ENCODE measurements around the gene KIF3C.
A peak's percentile ranks its signal among the peaks of the same experiment; 100 is the strongest.
"Not testable (repeated sequence)": the region's sequence is repeated elsewhere in the genome, so short reads cannot be mapped to it uniquely, and the experiment has no call there.

KIF3C gene

DNA sequence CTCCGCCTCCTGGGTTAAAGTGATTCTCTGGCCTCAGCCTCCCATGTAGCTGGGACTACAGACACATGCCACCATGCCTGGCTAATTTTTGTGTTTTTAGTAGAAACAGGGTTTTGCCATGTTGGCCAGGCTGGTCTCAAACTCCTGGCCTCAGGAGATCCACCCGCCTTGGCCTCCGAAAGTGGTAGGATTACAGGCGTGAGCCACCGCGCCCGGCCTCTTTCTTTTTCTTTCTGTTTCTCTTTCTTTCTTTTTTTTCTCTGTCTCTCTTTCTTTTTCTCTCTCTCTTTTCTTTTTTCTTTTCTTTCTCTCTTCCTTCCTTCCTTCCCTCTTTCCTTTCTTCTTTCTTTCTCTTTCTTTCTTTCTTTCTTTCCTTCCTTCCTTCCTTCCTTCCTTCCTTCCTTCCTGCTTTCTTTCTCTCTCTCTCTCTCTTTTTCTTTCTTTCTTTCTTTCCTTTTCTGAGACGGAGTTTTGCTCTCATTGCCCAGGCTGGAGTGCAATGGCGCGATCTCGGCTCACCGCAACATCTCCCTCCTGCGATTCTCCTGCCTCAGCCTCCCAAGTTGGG is 16.6 kb upstream of the KIF3C start:
- DNase-seq = not testable (repeated sequence)

DNA sequence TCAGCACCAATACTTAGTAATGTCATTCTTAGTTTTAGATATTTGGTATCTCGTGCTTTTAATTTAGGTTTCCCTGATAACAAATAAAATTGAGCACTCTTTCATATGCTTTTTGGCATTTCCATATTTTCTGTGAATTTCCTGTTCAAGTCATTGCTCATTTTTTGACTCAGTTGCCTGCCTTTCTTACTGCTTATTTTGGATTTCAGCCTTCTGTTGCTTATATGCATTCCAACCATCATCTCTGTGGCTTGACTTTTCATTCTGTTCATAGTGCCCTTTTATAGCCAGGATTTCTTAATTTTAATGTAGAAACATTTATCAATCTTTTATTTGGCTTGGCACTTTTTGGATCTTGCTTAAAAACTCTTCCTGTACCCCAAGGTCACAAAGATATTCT is 14.5 kb upstream of the KIF3C start:
- DNase-seq = no peak

- no peak for DNase-seq
These were observed 12.2 kb upstream of the KIF3C start for GRCh38 chr2:25994509-25994908.

- DNase-seq = no peak
These were observed 10.8 kb upstream of the KIF3C start for GRCh38 chr2:25993049-25993448.

GRCh38 chr2:25992556-25992955 is 10.3 kb upstream of the KIF3C start:
- DNase-seq = no peak

DNA sequence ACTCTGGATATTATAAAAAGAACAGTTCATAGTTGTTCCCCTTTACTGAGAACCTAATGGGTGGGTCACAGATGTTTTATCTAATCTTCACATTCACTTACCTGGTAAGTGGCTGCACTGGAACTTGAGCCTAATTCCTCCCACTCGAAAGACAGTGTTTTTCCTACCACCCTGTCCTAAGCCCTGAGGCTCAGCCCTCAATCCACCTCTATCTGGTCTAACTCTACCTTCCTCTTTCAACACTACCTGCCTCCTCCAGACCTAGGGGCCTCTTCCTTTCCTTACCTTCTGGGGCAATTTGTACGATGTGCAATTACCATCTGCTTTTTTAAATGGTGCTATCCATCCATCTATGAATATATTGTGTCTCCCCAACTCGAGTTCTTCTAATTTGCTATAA is 9.7 kb upstream of the KIF3C start:
- no peak for DNase-seq

DNA sequence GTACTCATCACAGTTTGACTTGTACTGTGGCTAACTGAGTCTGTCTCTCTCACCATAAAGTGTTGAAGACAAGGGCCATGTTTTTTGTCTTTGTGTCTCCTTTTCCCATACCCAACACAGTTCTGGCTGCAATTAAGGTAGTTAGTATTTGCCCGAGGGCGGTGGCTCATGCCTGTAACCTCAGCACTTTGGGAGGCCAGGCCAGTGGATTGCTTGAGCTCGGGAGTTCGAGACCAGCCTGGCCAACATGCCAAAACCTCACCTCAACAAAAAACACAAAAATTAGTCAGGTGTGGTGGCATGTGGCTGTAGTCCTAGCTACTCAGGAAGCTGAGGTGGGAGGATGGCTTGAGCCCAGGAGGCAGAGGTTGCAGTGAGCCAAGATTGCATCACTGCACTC is 6.9 kb upstream of the KIF3C start:
- DNase-seq = no peak

- no peak for DNase-seq
These were observed 5.8 kb upstream of the KIF3C start for GRCh38 chr2:25988134-25988533.

DNA sequence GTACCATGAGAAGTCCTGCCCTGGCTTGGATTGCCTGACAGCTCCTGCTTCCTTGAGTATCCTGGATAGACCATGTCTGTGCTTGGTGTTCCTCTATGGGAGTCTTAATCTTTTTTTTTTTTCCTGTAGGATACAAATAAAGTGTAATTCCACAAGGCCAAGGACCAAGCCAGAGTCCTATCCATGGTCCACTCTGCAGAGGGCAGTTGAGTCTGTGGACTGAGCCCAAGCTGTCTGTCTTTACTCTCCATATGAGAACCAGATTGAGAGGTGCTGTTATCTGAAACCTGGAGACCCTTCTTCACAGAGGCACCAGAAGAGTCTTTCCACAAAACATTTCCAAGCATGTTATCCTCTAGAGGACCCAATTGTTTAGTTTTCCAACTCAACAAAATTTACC is 1.4 kb upstream of the KIF3C start:
- DNase-seq = no peak

- no peak for DNase-seq
These were observed 627 bp upstream of the KIF3C start for GRCh38 chr2:25982968-25983280.

DNA sequence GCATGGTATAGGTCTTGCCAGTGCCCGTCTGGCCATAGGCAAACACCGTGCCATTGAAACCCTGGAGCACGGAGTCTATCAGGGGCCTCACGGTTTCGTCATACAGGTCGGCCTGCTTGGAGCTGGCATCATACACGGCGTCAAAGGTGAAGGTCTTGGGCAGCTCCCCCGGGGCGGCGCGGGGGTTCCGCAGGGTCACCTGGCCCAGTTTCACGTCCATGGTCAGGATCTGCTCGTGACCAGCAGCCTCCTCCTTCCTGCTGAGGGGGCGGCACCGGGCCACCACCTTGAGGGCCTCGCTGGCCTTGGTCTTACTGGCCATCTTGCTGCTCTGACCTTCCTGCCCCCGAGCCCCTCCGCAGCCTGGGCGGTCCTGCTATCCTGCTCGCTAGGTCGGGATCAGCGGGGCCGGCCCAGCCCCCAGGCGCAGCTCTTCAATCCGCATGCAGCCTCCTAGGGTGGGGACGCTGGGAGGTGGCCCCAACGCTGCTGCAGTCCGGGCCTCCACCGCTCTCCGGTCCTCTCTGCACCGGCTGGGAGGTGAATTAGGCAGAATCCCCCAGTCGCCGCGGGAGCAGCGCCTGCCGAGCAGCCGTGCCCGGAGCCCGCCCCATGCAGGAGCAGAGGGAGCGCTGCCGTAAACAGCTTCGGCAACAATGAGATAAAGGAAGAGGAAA is 563 bp downstream of the KIF3C start:
- DNase-seq = peak; percentile 50

DNA sequence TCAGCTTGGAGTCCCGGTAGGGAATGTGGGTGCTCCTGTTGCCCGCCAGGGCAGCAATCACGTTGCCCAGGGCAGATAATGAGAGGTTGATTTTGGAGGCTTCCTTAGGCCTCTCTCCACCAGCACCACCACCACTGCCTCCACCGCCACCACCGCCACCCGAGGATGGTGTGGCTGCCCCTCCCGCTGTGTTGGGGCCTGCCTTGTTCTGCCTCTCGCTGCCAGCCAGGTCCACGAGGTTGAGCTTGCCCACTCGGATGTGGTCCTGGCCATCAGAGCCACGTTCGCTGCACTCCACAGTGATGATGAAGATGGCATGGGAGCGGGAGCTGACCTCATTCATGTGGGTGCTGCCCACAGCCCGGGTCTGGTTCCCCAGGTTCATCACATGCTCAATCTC is 1.3 kb downstream of the KIF3C start:
- no peak for DNase-seq

DNA sequence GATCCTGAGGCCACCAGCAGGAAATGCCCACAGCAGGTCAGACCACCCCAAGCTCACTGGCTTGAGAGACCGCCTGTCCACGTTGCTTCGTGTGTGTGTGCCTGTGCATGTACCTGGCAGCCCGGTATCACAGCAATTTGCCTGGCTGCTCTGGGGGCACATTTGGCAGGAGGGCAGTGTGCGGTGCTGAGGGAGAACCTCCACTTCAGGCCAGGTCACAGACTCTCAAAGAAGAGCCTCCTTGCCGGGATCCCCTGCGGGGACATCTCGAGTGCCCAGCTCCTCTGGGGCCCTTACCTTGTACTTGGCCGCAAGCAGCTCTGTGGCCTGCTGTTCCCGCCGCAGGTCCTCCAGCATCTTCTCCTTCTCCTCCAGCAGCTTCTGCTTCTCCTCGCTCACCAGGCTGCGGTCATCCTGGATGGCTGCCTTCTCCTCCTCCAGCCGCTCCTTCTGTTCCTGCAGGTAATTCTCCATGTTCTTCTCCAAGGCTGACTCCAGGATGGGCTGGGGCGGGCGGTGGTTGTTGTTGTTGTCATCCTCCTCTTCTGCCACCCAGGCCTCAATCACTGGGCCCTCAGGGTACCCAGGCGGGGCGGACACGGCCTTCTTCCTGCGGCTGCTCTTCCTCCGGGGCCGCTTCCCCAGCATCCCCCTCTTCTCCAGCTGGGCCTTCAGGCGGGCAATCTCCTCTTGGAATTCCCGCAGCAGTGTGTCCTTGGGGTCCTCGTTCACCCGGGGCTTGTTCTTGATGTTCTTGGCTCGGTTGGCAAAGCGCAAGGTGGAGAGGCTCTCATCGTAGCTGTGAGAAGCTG is 2.0 kb downstream of the KIF3C start:
- DNase-seq = no peak

DNA sequence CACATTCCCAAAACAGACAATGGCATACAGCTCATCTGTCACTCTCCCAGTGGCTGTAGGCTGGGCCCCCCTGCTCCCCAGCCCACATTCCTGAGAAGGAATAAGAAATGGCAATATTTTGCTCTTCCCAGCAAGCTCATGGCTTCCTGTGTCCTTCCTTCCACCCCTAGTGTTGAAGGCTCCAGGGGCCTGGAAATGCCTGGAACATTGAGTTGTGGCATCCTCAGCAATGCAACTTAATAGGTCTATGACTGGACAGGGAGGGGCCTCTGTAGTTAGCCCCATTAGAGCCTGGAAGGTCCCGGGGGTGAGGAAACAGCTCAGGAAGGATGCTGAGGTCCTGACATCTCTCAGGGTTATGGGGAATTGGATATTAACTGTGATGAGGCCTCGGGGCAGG is 3.3 kb downstream of the KIF3C start:
- no peak for DNase-seq

DNA sequence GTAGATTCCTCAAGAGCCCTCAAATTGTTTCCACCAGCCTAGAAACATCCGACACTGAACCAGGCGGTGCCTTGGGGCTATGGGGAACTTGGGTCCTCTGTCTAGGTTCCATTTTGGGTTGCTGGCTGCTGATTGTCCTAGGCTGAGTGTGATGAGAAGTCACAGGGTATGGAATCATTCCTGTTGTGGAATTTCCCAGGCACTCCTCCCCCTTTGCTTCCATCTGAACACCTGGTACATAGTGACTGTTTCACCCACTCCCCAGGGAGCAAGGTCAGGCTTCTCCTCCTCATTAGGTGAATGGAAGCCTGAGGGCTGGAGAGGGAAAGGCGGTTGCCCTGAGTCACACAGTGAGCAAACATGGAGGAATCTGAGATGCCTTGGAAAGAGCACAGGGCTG is 4.5 kb downstream of the KIF3C start:
- DNase-seq = no peak

DNA sequence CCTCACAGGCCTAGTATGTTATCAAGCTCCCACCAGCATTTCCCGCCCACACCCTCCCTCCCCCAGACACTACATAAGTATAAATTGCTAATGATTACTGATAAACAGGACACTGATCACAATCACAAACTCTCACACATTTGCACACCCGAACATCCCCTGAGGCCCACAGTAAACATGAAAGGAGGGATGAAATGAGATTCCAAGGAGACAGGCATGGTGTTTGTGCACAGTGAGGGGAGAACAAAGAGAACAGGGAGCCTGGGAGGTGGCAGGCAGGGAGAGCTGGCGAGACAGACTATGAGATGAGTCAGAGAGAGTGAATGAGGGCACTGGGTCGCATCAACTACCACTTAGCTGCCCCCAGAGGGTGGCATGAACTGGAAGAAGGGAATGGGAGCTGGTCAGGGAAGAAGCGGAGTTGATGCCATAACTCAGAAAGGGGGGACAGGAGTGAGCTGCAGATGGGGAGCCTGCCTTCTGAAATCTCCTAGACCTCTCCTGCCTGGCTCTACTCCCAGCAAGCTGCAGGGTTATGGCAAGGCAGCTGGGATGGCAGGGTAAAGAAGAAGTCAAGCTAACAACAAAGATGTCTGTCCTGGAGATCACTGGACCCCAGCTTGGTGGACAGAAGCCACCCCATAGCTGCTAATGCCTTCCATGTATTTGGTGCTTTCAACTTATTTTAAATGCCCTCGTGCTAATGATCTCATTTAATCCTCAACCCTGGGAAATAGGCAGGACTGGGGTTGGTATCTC is 5.1 kb downstream of the KIF3C start:
- no peak for DNase-seq

GRCh38 chr2:25972049-25972823 is 10.1 kb downstream of the KIF3C start:
- DNase-seq = no peak

DNA sequence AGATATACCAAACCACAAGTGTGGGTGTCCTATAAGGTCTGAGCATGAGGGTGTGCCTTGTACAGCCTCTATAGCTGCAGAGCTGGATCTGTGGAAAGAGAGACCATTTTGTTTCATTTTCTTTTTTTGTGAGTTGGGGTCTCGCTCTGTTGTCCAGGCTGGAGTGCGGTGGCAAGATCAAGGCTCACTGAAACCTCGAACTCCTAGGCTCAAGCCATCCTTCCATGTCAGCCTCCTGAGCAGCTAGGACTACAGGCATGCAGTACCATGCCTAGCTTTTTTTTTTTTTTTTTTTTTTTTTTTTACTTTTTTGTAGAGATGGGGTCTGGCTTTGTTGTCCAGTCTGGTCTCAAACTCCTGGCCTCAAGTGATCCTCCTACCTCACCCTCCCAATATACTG is 10.7 kb downstream of the KIF3C start:
- peak; percentile 29 for DNase-seq

GRCh38 chr2:25966531-25967270 is 15.6 kb downstream of the KIF3C start:
- no peak for DNase-seq

DNA sequence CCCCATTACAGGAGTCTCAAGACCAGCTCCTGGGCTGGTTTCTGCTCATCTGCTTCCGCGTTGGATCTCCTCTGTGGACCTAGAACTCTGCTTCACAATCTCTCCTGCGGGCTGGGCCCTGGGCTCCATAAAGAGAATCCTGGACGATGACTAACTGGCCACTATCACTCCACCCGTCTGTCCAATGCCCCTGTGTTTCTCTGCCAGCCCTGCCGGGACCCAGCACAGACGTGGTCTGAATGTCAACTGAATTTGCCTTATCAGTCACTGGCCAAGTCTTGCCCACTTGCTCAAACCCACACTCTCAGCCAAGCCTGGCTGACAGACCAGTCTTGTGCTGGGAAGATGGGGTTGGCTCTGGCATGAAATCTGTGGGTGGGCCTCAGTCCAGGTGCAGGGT is 17.4 kb downstream of the KIF3C start:
- DNase-seq = peak; percentile 74

DNA sequence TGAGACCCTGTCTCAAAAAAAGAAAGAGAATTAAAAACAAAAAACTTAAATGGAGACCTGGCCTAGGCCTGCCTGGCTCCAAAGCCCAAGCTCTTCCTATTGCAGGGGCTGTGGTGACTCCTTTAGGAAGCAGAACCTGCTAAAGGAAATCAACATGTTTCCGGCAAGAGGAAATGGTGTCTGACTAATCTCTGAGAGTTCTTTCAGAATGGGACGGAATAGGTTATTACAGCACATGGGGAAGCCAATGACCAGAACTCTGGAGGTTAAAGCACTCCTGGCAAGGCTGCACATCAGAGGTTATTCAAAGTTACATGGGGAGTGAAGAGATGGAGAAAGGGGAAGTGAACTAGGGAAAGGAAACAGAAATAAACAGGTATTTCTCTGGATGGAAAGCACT is 21.4 kb downstream of the KIF3C start:
- DNase-seq = peak; percentile 23

DNA sequence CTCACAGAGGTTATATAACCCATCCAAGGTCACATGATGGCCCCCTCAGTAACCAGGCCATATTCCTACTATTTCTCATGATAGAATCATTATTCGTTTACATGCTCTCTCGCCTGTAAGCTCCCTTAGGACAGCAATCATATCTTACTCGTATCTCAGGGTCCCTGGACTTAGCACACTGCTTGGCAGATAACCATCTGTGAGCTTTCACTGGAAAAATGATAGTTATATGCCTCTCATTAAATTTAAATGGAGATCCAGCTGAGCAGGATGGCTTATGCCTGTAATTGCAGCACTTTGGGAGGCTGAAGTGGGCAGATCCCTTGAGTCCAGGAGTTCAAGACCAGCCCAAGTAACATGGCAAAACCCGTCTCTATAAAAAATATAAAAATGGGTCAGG is 21.9 kb downstream of the KIF3C start:
- no peak for DNase-seq

Data from hematopoietic multipotent progenitor cell treated with erythropoietin and hydrocortisone succinate and interleukin-3 and kit ligand, for 6 days (in vitro differentiated cells).